ENCODE measurements around the gene COA8.

DNA sequence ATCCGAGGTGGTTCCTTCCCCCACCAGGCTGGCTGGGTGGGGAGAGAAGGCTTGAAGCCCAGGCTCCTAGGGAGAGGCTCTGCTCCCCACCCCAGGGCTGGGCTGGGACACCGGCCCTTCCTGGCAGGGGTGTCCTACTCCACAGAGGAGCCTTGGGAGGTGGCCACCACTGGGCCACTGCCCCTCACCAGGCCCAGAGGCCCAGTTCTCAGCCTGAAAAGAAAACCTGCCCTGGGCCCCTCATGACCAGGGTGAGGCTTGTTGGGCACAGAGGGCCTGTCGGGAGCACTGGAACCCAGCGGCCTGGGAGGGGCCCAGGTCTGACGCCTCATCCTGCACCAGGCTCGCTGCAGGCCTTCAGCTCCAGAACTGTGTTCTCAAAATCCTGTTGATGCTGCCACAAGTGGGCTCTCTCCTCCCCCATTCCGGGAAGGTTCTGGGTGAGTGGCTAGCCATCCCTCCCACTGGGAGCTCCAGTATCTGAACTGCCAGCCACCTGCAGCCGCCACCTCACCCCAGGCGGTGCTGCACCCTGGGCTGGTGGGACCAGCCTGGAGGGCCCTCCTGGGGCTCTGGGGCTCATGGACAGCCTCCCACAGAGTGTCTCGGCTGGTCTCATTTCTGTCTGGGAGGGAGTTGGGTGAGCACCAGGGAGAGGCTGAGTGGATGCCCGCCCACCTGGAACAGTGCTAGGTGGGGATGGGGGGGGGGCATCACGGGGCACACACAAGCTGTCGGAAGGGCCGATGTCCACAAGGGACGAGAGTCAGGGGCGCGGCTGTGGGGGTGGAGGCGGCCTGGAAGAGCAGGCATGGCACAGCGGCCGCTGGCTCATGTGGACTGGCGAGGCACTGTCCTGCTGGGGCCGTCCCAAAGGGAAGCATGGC, 12.1 kb upstream of the COA8 start:
- TF ChIP-seq POLR2A (IDR thresholded peaks at IDR 0.05), result no peak
- TF ChIP-seq, protein P1, sequence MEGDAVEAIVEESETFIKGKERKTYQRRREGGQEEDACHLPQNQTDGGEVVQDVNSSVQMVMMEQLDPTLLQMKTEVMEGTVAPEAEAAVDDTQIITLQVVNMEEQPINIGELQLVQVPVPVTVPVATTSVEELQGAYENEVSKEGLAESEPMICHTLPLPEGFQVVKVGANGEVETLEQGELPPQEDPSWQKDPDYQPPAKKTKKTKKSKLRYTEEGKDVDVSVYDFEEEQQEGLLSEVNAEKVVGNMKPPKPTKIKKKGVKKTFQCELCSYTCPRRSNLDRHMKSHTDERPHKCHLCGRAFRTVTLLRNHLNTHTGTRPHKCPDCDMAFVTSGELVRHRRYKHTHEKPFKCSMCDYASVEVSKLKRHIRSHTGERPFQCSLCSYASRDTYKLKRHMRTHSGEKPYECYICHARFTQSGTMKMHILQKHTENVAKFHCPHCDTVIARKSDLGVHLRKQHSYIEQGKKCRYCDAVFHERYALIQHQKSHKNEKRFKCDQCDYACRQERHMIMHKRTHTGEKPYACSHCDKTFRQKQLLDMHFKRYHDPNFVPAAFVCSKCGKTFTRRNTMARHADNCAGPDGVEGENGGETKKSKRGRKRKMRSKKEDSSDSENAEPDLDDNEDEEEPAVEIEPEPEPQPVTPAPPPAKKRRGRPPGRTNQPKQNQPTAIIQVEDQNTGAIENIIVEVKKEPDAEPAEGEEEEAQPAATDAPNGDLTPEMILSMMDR (IDR thresholded peaks at IDR 0.05), result no peak

All from testis (tissue), 2 donors.